Peyer's patch (tissue), 4 donors: ENCODE data around the gene FSD2.

Experiments used
- CTCF ChIP-seq, 6 experiments: fragments of 450-650 bp in 4 of 6; fragments of 200-600 bp in 2 of 6; sonication (generic) in 1 of 6; IDR thresholded peaks; one replicate each; pipeline ENCODE4 v1.5.1; 2017 to 2019; ENCODE audit warnings: antibody characterized with exemption in 6 of 6, mild to moderate bottlenecking in 3 of 6, moderate library complexity in 1 of 6
- POLR2A ChIP-seq, 2 donors: fragments of 450-650 bp; IDR thresholded peaks; one replicate each; pipeline ENCODE4 v1.5.1; 2017; ENCODE audit warnings: antibody characterized with exemption in 2 of 2, mild to moderate bottlenecking in 2 of 2, moderate library complexity in 2 of 2

- no peak for TF ChIP-seq POLR2A (IDR thresholded peaks at IDR 0.05)
- TF ChIP-seq CTCF (IDR thresholded peaks at IDR 0.05): no peak
Observed at GRCh38 chr15:82850731-82851130, 44.9 kb upstream of the FSD2 start.
